Neural cell (in vitro differentiated cells): ENCODE results near the gene TEX22. TPM values are rescaled to one million over a fixed set of nuclear protein-coding genes. Genes with fewer than 3 reads are reported as not detected.

Source experiments
- H2AFZ ChIP-seq: fragments of 200-600, 300-800 bp; sonication (generic), shearing (Covaris generic); 2 replicates; pipeline ENCODE4 v1.6.0; 2014; ENCODE audit warnings: low read depth, mild to moderate bottlenecking, antibody characterized with exemption, low read length, moderate library complexity
- H3F3A ChIP-seq: fragments of 200-600 bp; shearing (Covaris generic); 2 replicates; pipeline ENCODE4 v1.6.1; 2016; ENCODE audit warnings: mild to moderate bottlenecking, moderate library complexity, mixed read lengths, antibody characterized with exemption, low read length; ENCODE audit not compliant: insufficient read depth, poor library complexity, severe bottlenecking
- H3K27ac ChIP-seq: fragments of 200-600, 300-800 bp; sonication (generic), shearing (Covaris generic); 2 replicates; pipeline ENCODE4 v1.5.1; 2014; ENCODE audit warnings: mild to moderate bottlenecking, low read length, moderate library complexity
- H3K27me3 ChIP-seq: fragments of 300-800, 200-600 bp; sonication (generic), shearing (Covaris generic); 2 replicates; pipeline ENCODE4 v1.6.0; 2014; ENCODE audit warnings: mild to moderate bottlenecking, low read depth, low read length, moderate library complexity; ENCODE audit not compliant: insufficient read depth
- H3K36me3 ChIP-seq: fragments of 300-800, 200-600 bp; sonication (generic), shearing (Covaris generic); 2 replicates; pipeline ENCODE4 v1.5.1; 2014; ENCODE audit warnings: mild to moderate bottlenecking, antibody characterized with exemption, low read length, moderate library complexity; ENCODE audit not compliant: insufficient read depth
- H3K4me2 ChIP-seq: fragments of 300-800, 200-600 bp; sonication (generic), shearing (Covaris generic); 2 replicates; pipeline ENCODE4 v1.6.0; 2014; ENCODE audit warnings: mild to moderate bottlenecking, low read length
- H3K4me3 ChIP-seq: fragments of 300-800, 200-600 bp; sonication (generic), shearing (Covaris generic); 2 replicates; pipeline ENCODE4 v1.5.1; 2014; ENCODE audit warnings: mild to moderate bottlenecking, low read length, moderate library complexity
- H3K79me2 ChIP-seq: fragments of 200-600 bp; shearing (Covaris generic); replicated peaks from 2 replicates; pipeline ENCODE4 v1.6.0; 2014; ENCODE audit warnings: mild to moderate bottlenecking, low read length, moderate library complexity; ENCODE audit not compliant: insufficient read depth
- H3K9ac ChIP-seq: fragments of 300-800, 200-600 bp; sonication (generic), shearing (Covaris generic); 2 replicates; pipeline ENCODE4 v1.6.1; 2016; ENCODE audit warnings: mild to moderate bottlenecking, low read length, mixed read lengths
- H3K9me2 ChIP-seq: fragments of 200-600 bp; shearing (Covaris generic); 2 replicates; pipeline ENCODE4 v1.6.1; 2016; ENCODE audit warnings: mild to moderate bottlenecking, low read length, mixed read lengths; ENCODE audit not compliant: insufficient read depth
- H3K9me3 ChIP-seq: fragments of 200-600, 300-800 bp; sonication (generic), shearing (Covaris generic); 2 replicates; pipeline ENCODE4 v1.6.1; 2016; ENCODE audit warnings: mild to moderate bottlenecking, mixed run types, low read length, moderate library complexity, mixed read lengths
- H4K20me1 ChIP-seq: fragments of 200-600 bp; shearing (Covaris generic); 2 replicates; pipeline ENCODE4 v1.6.1; 2016; ENCODE audit warnings: mild to moderate bottlenecking, mixed run types; ENCODE audit not compliant: insufficient read depth
- CTCF ChIP-seq: fragments of 450-650 bp; IDR thresholded peaks from 2 replicates; pipeline ENCODE4 v1.5.1; 2014; ENCODE audit warnings: antibody characterized with exemption, mild to moderate bottlenecking, moderate library complexity; ENCODE audit not compliant: poor library complexity, severe bottlenecking
- EP300 ChIP-seq: fragments of 450-650 bp; conservative IDR thresholded peaks from 2 replicates; pipeline ENCODE4 v1.6.1; 2014; ENCODE audit warnings: antibody characterized with exemption, mild to moderate bottlenecking, moderate library complexity; ENCODE audit not compliant: poor library complexity, severe bottlenecking
- EZH2 ChIP-seq: fragments of 200-600, 300-800 bp; shearing (Covaris generic), sonication (generic); IDR thresholded peaks from 2 replicates; pipeline ENCODE4 v1.6.1; 2014; ENCODE audit warnings: antibody characterized with exemption, low read length, borderline replicate concordance, mild to moderate bottlenecking; ENCODE audit not compliant: insufficient read depth, poor library complexity, severe bottlenecking
- MXI1 ChIP-seq: fragments of 450-650 bp; conservative IDR thresholded peaks from 2 replicates; pipeline ENCODE4 v1.6.1; 2014; ENCODE audit warnings: antibody characterized with exemption, mild to moderate bottlenecking; ENCODE audit not compliant: poor library complexity, severe bottlenecking
- POLR2AphosphoS5 ChIP-seq: IDR thresholded peaks from 2 replicates; pipeline ENCODE4 v1.6.1; 2012
- RAD21 ChIP-seq: fragments of 450-650 bp; conservative IDR thresholded peaks from 2 replicates; pipeline ENCODE4 v1.6.1; 2014; ENCODE audit warnings: antibody characterized with exemption, mild to moderate bottlenecking, moderate library complexity
- REST ChIP-seq: IDR thresholded peaks from 2 replicates; pipeline ENCODE4 v1.6.1; 2012; ENCODE audit warnings: borderline replicate concordance
- SMC3 ChIP-seq: fragments of 450-650 bp; conservative IDR thresholded peaks from 2 replicates; pipeline ENCODE4 v1.6.1; 2014; ENCODE audit warnings: antibody characterized with exemption, mild to moderate bottlenecking, moderate library complexity; ENCODE audit not compliant: poor library complexity
- TAF1 ChIP-seq: IDR thresholded peaks from 2 replicates; pipeline ENCODE4 v1.6.1; 2012; ENCODE audit warnings: low read depth
- polyA plus RNA-seq: library from polyadenylated mRNA; depleted of rRNA; stranded (reverse); fragments of >200 nt; gene quantifications from 2 replicates; pipeline ENCODE4 v1.2.3, GENCODE V29; 2014

The TEX22 gene
- polyA plus RNA-seq, 1 donor from 2014 or later: 0.22 TPM

GRCh38 chr14:105390849-105391500, 7.4 kb upstream of the TEX22 start:
- Histone ChIP-seq H3K27ac (no peak overlapping the region), H3K9me2 (no peaks in the 10 kb centered on the region), H3K9me3 (no peaks in the 10 kb centered on the region), H3K9ac (no peak overlapping the region), H3K79me2 (no peaks in the 10 kb centered on the region), H3K4me3 (no peak overlapping the region), H3F3A (no peaks in the 10 kb centered on the region), H3K27me3 (no peaks in the 10 kb centered on the region), H2AFZ (no peak overlapping the region), H3K36me3 (no peaks in the 10 kb centered on the region), H3K4me2 (no peak overlapping the region), H4K20me1 (no peaks in the 10 kb centered on the region)
- TF ChIP-seq EP300 (no peak), CTCF (no peak), REST (no peak), RAD21 (no peak), POLR2AphosphoS5 (no peak), TAF1 (no peak)

- no peaks in the 10 kb centered on the region for H3F3A ChIP-seq
- no peaks in the 10 kb centered on the region for H3K36me3 ChIP-seq
- no peaks in the 10 kb centered on the region for H3K9me2 ChIP-seq
- no peaks in the 10 kb centered on the region for H3K79me2 ChIP-seq
- no peak overlapping the region for H3K27ac ChIP-seq
- H3K9ac ChIP-seq: no peak overlapping the region
- H3K4me3 ChIP-seq: no peak overlapping the region
- H3K9me3 ChIP-seq: no peaks in the 10 kb centered on the region
- H4K20me1 ChIP-seq: no peaks in the 10 kb centered on the region
- H3K4me2 ChIP-seq: no peak overlapping the region
- no peaks in the 10 kb centered on the region for H3K27me3 ChIP-seq
- no peak overlapping the region for H2AFZ ChIP-seq
- TF ChIP-seq MXI1: no peak
- TF ChIP-seq RAD21: no peak
- no peak for TF ChIP-seq EZH2
- TF ChIP-seq EP300: no peak
- no peak for TF ChIP-seq REST
- TF ChIP-seq SMC3: no peak
- no peak for TF ChIP-seq POLR2AphosphoS5
- TF ChIP-seq CTCF: no peak
- no peak for TF ChIP-seq TAF1
Measured at GRCh38 chr14:105391541-105391940, 6.8 kb upstream of the TEX22 start.
